Endothelial cell of umbilical vein (primary cell): ENCODE measurements around the gene WDR18. TPM values are rescaled to one million over a fixed set of nuclear protein-coding genes. Genes with fewer than 3 reads are reported as not detected.

Source experiments
- BruUV-seq: library from RNA; stranded (reverse); fragments of 400-500 nt; replicated peaks from 2 replicates; lab custom pipeline; 2021; lab: Mats Ljungman, UMichigan
- CTCF ChIA-PET: fragments of 300-600, 350-600 bp; sonication (Branson Sonifier 250); formaldehyde crosslinking; loops from one replicate; lab custom pipeline; 2021; ENCODE audit warnings: antibody characterized with exemption, inconsistent platforms; lab: Charles Lee
- POLR2A ChIA-PET: fragments of 300-600, 350-600 bp; sonication (Branson Sonifier 250); formaldehyde crosslinking; loops from one replicate; lab custom pipeline; 2021; ENCODE audit warnings: antibody characterized with exemption, inconsistent platforms; lab: Charles Lee
- DNase-seq: peaks from one replicate; pipeline ENCODE4 v3.0.0-alpha.2; 2011; ENCODE audit warnings: low read depth, low spot score
- FAIRE-seq: peaks from 2 replicates; lab custom pipeline; 2011; peaks lifted over from hg19 to GRCh38; lab: Jason Lieb, UNC
- H2AFZ ChIP-seq: 2 replicates; pipeline ENCODE4 v1.6.0; 2012; ENCODE audit warnings: low read depth, low read length, control low read depth, inconsistent platforms
- H3K27ac ChIP-seq: 2 replicates; pipeline ENCODE4 v1.5.1; 2011; ENCODE audit warnings: low read depth, mild to moderate bottlenecking, control low read depth, low read length, moderate library complexity; ENCODE audit not compliant: insufficient read depth
- H3K27me3 ChIP-seq, 2 experiments: 2 replicates each; pipeline versions ENCODE4 v1.6.0 to v1.6.1; 2011; ENCODE audit warnings: low read length in 2 of 2, mixed read lengths in 1 of 2; ENCODE audit not compliant: control insufficient read depth in 2 of 2, insufficient read depth in 2 of 2
- H3K36me3 ChIP-seq, 2 experiments: 2 replicates in 1 of 2; 3 replicates in 1 of 2; pipeline ENCODE4 v1.5.1; 2011; ENCODE audit warnings: low read length in 2 of 2, mild to moderate bottlenecking in 1 of 2, moderate library complexity in 1 of 2; ENCODE audit not compliant: control insufficient read depth in 2 of 2, insufficient read depth in 2 of 2; ENCODE audit errors: extremely low read depth in 1 of 2
- H3K4me1 ChIP-seq: 3 replicates; pipeline ENCODE4 v1.5.1; 2011; ENCODE audit warnings: mild to moderate bottlenecking, low read length; ENCODE audit not compliant: control insufficient read depth, insufficient read depth; ENCODE audit errors: extremely low read depth
- H3K4me2 ChIP-seq: 2 replicates; pipeline ENCODE4 v1.6.1; 2011; ENCODE audit warnings: low read length, control low read depth, mixed read lengths; ENCODE audit not compliant: insufficient read depth
- H3K4me3 ChIP-seq, 3 experiments: fragments of 200-600 bp in 1 of 3; sonication (generic), shearing (Covaris generic) in 1 of 3; replicated peaks in 1 of 3; 2 replicates each; pipeline ENCODE4 v1.5.1; 2011 to 2016; ENCODE audit warnings: control low read depth in 3 of 3, low read length in 3 of 3, mild to moderate bottlenecking in 2 of 3, inconsistent platforms in 1 of 3, low read depth in 1 of 3, moderate library complexity in 1 of 3; ENCODE audit not compliant: insufficient read depth in 1 of 3
- H3K79me2 ChIP-seq: 2 replicates; pipeline ENCODE4 v1.6.0; 2012; ENCODE audit warnings: low read length, inconsistent platforms; ENCODE audit not compliant: control insufficient read depth, insufficient read depth
- H3K9ac ChIP-seq: replicated peaks from 2 replicates; pipeline ENCODE3; 2011; ENCODE audit warnings: low read length, control low read depth; ENCODE audit not compliant: insufficient read depth; ENCODE audit errors: extremely low read depth
- H3K9me1 ChIP-seq: replicated peaks from 3 replicates; pipeline ENCODE4 v1.6.0; 2011; ENCODE audit warnings: mild to moderate bottlenecking, low read length; ENCODE audit not compliant: control insufficient read depth, insufficient read depth; ENCODE audit errors: extremely low read depth
- H3K9me3 ChIP-seq: replicated peaks from 2 replicates; pipeline ENCODE4 v1.5.1; 2012; ENCODE audit warnings: low read length, inconsistent platforms; ENCODE audit not compliant: control insufficient read depth, insufficient read depth
- H4K20me1 ChIP-seq: replicated peaks from 2 replicates; pipeline ENCODE3; 2011; ENCODE audit warnings: mild to moderate bottlenecking, low read length; ENCODE audit not compliant: control insufficient read depth, insufficient read depth; ENCODE audit errors: extremely low read depth
- CTCF ChIP-seq, 2 donors: IDR thresholded peaks; 1 replicate in 1 of 2; 2 replicates in 1 of 2; pipeline ENCODE4 v1.5.1; 2011; ENCODE audit warnings: low read length in 2 of 2, mild to moderate bottlenecking in 2 of 2, moderate library complexity in 2 of 2, control low read depth in 1 of 2, inconsistent platforms in 1 of 2, low read depth in 1 of 2; ENCODE audit not compliant: insufficient read depth in 1 of 2; ENCODE audit errors: extremely low read depth in 1 of 2
- EZH2 ChIP-seq: IDR thresholded peaks from 2 replicates; pipeline ENCODE4 v1.6.1; 2012; ENCODE audit warnings: borderline replicate concordance, low read depth, mild to moderate bottlenecking, moderate library complexity, low read length, inconsistent platforms; ENCODE audit not compliant: severe bottlenecking
- FOS ChIP-seq: IDR thresholded peaks from 2 replicates; pipeline ENCODE4 v1.6.1; 2011; ENCODE audit warnings: mild to moderate bottlenecking, low read length, moderate library complexity, borderline replicate concordance; ENCODE audit not compliant: insufficient read depth
- GATA2 ChIP-seq: IDR thresholded peaks from 2 replicates; pipeline ENCODE4 v1.7.0; 2011; ENCODE audit warnings: low read depth, mild to moderate bottlenecking, moderate library complexity, mixed read lengths, low read length; ENCODE audit not compliant: insufficient read length, insufficient read depth
- JUN ChIP-seq: IDR thresholded peaks from 2 replicates; pipeline ENCODE4 v1.6.1; 2011; ENCODE audit warnings: borderline replicate concordance, low read depth; ENCODE audit not compliant: insufficient read length, insufficient read depth
- MAX ChIP-seq: IDR thresholded peaks from 2 replicates; pipeline ENCODE4 v1.6.1; 2011; ENCODE audit not compliant: insufficient read depth, insufficient read length
- MYC ChIP-seq: IDR thresholded peaks from one replicate; pipeline ENCODE4 v1.6.1; 2011; ENCODE audit warnings: mild to moderate bottlenecking, low read depth, low read length
- POLR2A ChIP-seq: IDR thresholded peaks from 2 replicates; pipeline ENCODE4 v1.6.1; 2012; ENCODE audit warnings: low read depth, mild to moderate bottlenecking, control low read depth, low read length
- POLR2AphosphoS5 ChIP-seq: IDR thresholded peaks from 2 replicates; pipeline ENCODE4 v1.6.1; 2012; ENCODE audit warnings: low read depth, mild to moderate bottlenecking, control low read depth, low read length, moderate library complexity; ENCODE audit not compliant: insufficient read depth
- dilution Hi-C: fragments of 300-500 bp; cut with MboI; formaldehyde crosslinking; loops from one replicate; pipeline ENCODE4 v1.15.0; 2019; ENCODE audit warnings: low sequenced_read_pairs; ENCODE audit not compliant: extremely low pct_ligation_motif_present
- intact Hi-C: fragments of 100-400 bp; cut with micrococcal nuclease; formaldehyde crosslinking; loops from one replicate; pipeline ENCODE4 v1.10.0; 2022
- polyA plus RNA-seq, 4 experiments: library from polyadenylated mRNA; depleted of rRNA in 3 of 4; stranded (reverse) in 3 of 4; unstranded in 1 of 4; fragments of >200 nt; gene quantifications; 2 replicates each; pipeline versions ENCODE4 v1.2.1 to v1.2.3, GENCODE V29; 2011 to 2012; ENCODE audit warnings: missing spikeins in 1 of 4
- total RNA-seq: library from RNA; stranded (reverse); gene quantifications from 2 replicates; pipeline ENCODE4 v1.2.3, GENCODE V29; 2021

WDR18 gene
- total and polyA plus RNA-seq, 2 donors (not counting 3 experiments of a cell fraction or from before 2014, with no cell fraction given), result 54.8 to 102 TPM

- Histone ChIP-seq H3K4me3 (no peak overlapping the region), H3K27ac (no peak overlapping the region), H3K4me2 (no peak overlapping the region), H3K9me3 (no peaks in the 10 kb centered on the region), H2AFZ (no peak overlapping the region), H3K36me3 (peaks cover 0 to 4% of the 10 kb centered on the region in 2 experiments), H3K9me1 (no peaks in the 10 kb centered on the region), H3K79me2 (no peaks in the 10 kb centered on the region), H3K9ac (no peak overlapping the region), H4K20me1 (no peaks in the 10 kb centered on the region), H3K4me1 (no peaks in the 10 kb centered on the region), H3K27me3 (no peaks in the 10 kb centered on the region)
- ChIA-PET CTCF (interaction anchor here (0.7 kb wide), 1 partner anchor 13 kb away, joined by 3 read pairs; no protein-coding TSS in a partner anchor), POLR2A (no interaction called here)
- DNase-seq (no peak), FAIRE-seq (no peak)
- dilution Hi-C loops (no loop called here), intact Hi-C loops (no loop called here)
- no TSS peak for BruUV-seq
- TF ChIP-seq GATA2 (no peak), POLR2A (no peak), MAX (no peak), CTCF (IDR thresholded peaks at IDR 0.05; ENCODE audit: extremely low read depth in 1 of 2, insufficient read depth in 1 of 2, low read depth in 1 of 2, low read length in 2 of 2) (no peak), JUN (no peak), EZH2 (no peak), FOS (no peak), POLR2AphosphoS5 (no peak), MYC (no peak)
Measured at GRCh38 chr19:974564-975257, 9.4 kb upstream of the WDR18 start.
